HG03378 (cell line): ENCODE data around the gene ZNF592.

Experiments
- ATAC-seq: cut with Tn5 transposase; IDR thresholded peaks from one replicate; pipeline ENCODE4 v1.9.1; 2021; ENCODE audit warnings: mild to moderate bottlenecking, moderate library complexity; ENCODE audit not compliant: unreplicated experiment

Gene ZNF592

GRCh38 chr15:84804005-84804900, 55.9 kb downstream of the ZNF592 start:
- no peak for ATAC-seq

- ATAC-seq, result no peak
These were observed 56.8 kb downstream of the ZNF592 start for GRCh38 chr15:84805221-84805620.

GRCh38 chr15:84807228-84807627, 58.8 kb downstream of the ZNF592 start:
- no peak for ATAC-seq

- no peak for ATAC-seq
These were observed 61.9 kb downstream of the ZNF592 start for GRCh38 chr15:84810073-84810840.

GRCh38 chr15:84811151-84811550, 62.8 kb downstream of the ZNF592 start:
- ATAC-seq, result no peak

GRCh38 chr15:84811828-84812227, 63.4 kb downstream of the ZNF592 start:
- ATAC-seq, result no peak

- no peak for ATAC-seq
These were observed 64.5 kb downstream of the ZNF592 start for GRCh38 chr15:84812842-84813241.

GRCh38 chr15:84813435-84813834, 65.0 kb downstream of the ZNF592 start:
- ATAC-seq, result no peak

- no peak for ATAC-seq
These were observed 65.5 kb downstream of the ZNF592 start for GRCh38 chr15:84813931-84814330.

GRCh38 chr15:84814916-84815315, 66.5 kb downstream of the ZNF592 start:
- no peak for ATAC-seq

GRCh38 chr15:84816694-84817465, 68.5 kb downstream of the ZNF592 start, which contains the start of gene ALPK3:
TSS of gene ALPK3 (plus strand) at chr15:84817356. CDS start at chr15:84817453, 97 bp downstream.
- ATAC-seq, result no peak

GRCh38 chr15:84817466-84818081, 69.2 kb downstream of the ZNF592 start:
- no peak for ATAC-seq

- no peak for ATAC-seq
These were observed 70.1 kb downstream of the ZNF592 start for GRCh38 chr15:84818261-84819131.

- no peak for ATAC-seq
These were observed 70.9 kb downstream of the ZNF592 start for GRCh38 chr15:84819291-84819768.

- ATAC-seq, result no peak
These were observed 71.4 kb downstream of the ZNF592 start for GRCh38 chr15:84819791-84820190.

- no peak for ATAC-seq
These were observed 73.2 kb downstream of the ZNF592 start for GRCh38 chr15:84821501-84822021.

GRCh38 chr15:84822653-84823281, 74.4 kb downstream of the ZNF592 start:
- ATAC-seq, result no peak

- ATAC-seq, result no peak
These were observed 75.0 kb downstream of the ZNF592 start for GRCh38 chr15:84823282-84823878.
